ENCODE measurements around the gene TMEM108. TPM values are rescaled to one million over a fixed set of nuclear protein-coding genes. Genes with fewer than 3 reads are reported as not detected.

Gene TMEM108
- polyA plus RNA-seq, 1 donor (not counting 4 experiments of a cell fraction or from before 2014, with no cell fraction given) = not detected

DNA sequence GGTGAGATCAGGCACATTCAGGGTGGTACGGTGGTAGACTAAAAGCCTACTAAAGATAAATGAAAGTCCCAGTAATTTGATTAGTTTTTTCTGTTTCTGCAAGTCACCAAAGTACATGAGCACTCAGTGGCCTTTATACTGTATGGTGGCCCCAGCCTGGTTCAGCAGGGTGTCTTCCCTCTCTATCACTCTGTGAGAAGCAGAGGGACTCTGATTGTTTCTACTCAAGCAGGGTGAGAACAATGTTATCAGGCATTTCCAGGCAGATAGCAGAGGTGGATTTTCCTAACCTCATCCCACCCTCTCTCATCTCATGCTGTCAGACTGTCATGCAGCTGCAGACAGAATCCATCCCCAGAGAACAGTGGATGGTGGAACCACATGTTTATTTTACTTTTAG lies 290.2 kb downstream of the TMEM108 start:
- Histone ChIP-seq H3K9ac (ENCODE audit: control insufficient read depth, extremely low read depth, insufficient read depth, low read length) (no peak overlapping the region), H2AFZ (ENCODE audit: control insufficient read depth, low read length) (no peak overlapping the region), H3K4me3 (ENCODE audit: control insufficient read depth in 2 of 3, extremely low read depth in 1 of 3, insufficient read depth in 2 of 3, low read depth in 1 of 3, low read length in 3 of 3) (no peak overlapping the region), H3K4me2 (ENCODE audit: control insufficient read depth, extremely low read depth, insufficient read depth, low read depth, low read length) (no peak overlapping the region), H3K27ac (ENCODE audit: control insufficient read depth, insufficient read depth, low read length) (no peak overlapping the region), H4K20me1 (ENCODE audit: control insufficient read depth, extremely low read depth, insufficient read depth, low read length) (no peaks in the 10 kb centered on the region), H3K4me1 (ENCODE audit: control insufficient read depth, extremely low read depth, insufficient read depth, low read length) (no peaks in the 10 kb centered on the region), H3K27me3 (ENCODE audit: control insufficient read depth, extremely low read depth, insufficient read depth, low read length) (peaks cover 4% of the 10 kb centered on the region), H3K79me2 (ENCODE audit: control insufficient read depth, insufficient read depth, low read length) (no peaks in the 10 kb centered on the region), H3K9me3 (ENCODE audit: control insufficient read depth, low read depth, low read length) (no peaks in the 10 kb centered on the region), H3K36me3 (ENCODE audit: control insufficient read depth in 2 of 2, extremely low read depth in 1 of 2, insufficient read depth in 2 of 2, low read length in 2 of 2) (no peaks in the 10 kb centered on the region), H3K9me1 (ENCODE audit: control insufficient read depth, extremely low read depth, insufficient read depth, low read length) (no peaks in the 10 kb centered on the region)
- dilution Hi-C loops (cut with MboI; ENCODE audit: extremely low pct_ligation_motif_present, low sequenced_read_pairs) = no loop called here
- DNase-seq (ENCODE audit: low read depth, low spot score) = no peak
- no peak for TF ChIP-seq EZH2 (IDR thresholded peaks at IDR 0.05; ENCODE audit: low read length)
- TF ChIP-seq, protein P1, sequence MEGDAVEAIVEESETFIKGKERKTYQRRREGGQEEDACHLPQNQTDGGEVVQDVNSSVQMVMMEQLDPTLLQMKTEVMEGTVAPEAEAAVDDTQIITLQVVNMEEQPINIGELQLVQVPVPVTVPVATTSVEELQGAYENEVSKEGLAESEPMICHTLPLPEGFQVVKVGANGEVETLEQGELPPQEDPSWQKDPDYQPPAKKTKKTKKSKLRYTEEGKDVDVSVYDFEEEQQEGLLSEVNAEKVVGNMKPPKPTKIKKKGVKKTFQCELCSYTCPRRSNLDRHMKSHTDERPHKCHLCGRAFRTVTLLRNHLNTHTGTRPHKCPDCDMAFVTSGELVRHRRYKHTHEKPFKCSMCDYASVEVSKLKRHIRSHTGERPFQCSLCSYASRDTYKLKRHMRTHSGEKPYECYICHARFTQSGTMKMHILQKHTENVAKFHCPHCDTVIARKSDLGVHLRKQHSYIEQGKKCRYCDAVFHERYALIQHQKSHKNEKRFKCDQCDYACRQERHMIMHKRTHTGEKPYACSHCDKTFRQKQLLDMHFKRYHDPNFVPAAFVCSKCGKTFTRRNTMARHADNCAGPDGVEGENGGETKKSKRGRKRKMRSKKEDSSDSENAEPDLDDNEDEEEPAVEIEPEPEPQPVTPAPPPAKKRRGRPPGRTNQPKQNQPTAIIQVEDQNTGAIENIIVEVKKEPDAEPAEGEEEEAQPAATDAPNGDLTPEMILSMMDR (optimal IDR thresholded peaks at IDR 0.05 in 1 of 3, IDR thresholded peaks at IDR 0.05 in 1 of 3, conservative IDR thresholded peaks at IDR 0.05 in 1 of 3; ENCODE audit: extremely low read depth in 1 of 3, insufficient read depth in 2 of 3, low read length in 3 of 3) = no peak
- no peak for FAIRE-seq

DNA sequence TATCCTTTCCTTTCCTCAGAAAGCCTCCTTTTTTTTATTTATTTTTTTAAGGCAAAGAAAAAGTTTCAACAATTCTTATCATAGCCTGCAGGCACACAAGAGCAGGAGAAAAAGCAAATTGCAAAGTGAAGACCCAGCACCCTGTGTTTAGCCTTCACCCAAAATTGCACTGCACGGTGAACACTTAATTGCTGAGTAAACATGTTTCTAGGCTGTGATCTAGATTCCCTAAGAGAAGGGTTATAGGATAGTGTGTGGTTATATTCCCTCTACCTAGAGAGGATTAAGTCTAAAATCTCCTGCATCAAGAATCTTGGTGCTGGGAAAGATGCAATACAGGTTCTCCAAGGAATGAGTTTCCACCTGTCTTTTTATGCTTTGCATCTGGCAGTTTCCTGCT lies 291.4 kb downstream of the TMEM108 start:
- Histone ChIP-seq H3K4me3 (ENCODE audit: control insufficient read depth in 2 of 3, extremely low read depth in 1 of 3, insufficient read depth in 2 of 3, low read depth in 1 of 3, low read length in 3 of 3) (no peak overlapping the region), H3K27me3 (ENCODE audit: control insufficient read depth, extremely low read depth, insufficient read depth, low read length) (peaks cover 4% of the 10 kb centered on the region), H3K27ac (ENCODE audit: control insufficient read depth, insufficient read depth, low read length) (no peak overlapping the region), H2AFZ (ENCODE audit: control insufficient read depth, low read length) (no peak overlapping the region), H4K20me1 (ENCODE audit: control insufficient read depth, extremely low read depth, insufficient read depth, low read length) (no peaks in the 10 kb centered on the region), H3K79me2 (ENCODE audit: control insufficient read depth, insufficient read depth, low read length) (no peaks in the 10 kb centered on the region), H3K4me1 (ENCODE audit: control insufficient read depth, extremely low read depth, insufficient read depth, low read length) (no peaks in the 10 kb centered on the region), H3K9me3 (ENCODE audit: control insufficient read depth, low read depth, low read length) (no peaks in the 10 kb centered on the region), H3K36me3 (ENCODE audit: control insufficient read depth in 2 of 2, extremely low read depth in 1 of 2, insufficient read depth in 2 of 2, low read length in 2 of 2) (no peaks in the 10 kb centered on the region), H3K9ac (ENCODE audit: control insufficient read depth, extremely low read depth, insufficient read depth, low read length) (no peak overlapping the region), H3K9me1 (ENCODE audit: control insufficient read depth, extremely low read depth, insufficient read depth, low read length) (no peaks in the 10 kb centered on the region), H3K4me2 (ENCODE audit: control insufficient read depth, extremely low read depth, insufficient read depth, low read depth, low read length) (no peak overlapping the region)
- no peak for DNase-seq (ENCODE audit: low read depth, low spot score)
- TF ChIP-seq EZH2 (IDR thresholded peaks at IDR 0.05; ENCODE audit: low read length) = no peak
- dilution Hi-C loops (cut with MboI; ENCODE audit: extremely low pct_ligation_motif_present, low sequenced_read_pairs) = no loop called here
- FAIRE-seq = no peak

DNA sequence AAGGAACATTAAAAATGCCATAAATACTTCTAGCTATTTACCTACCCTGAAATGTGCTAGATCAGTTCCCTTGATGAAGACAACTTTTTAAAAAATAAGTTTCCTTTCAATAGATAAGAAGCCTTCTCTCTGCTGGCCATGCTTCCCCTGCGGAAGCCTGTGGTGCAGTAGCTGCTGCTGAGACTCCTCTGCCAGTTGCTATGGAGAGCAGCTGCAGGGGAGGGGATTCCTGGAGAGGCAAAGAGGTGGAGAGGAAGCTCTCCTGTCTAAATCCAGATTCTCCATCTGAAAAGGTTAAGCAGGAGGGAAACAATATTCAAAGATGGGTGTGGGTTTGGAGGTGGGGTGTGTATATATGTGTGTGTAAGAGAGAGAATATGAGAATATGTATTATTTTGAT lies 291.9 kb downstream of the TMEM108 start:
- no peak for FAIRE-seq
- Histone ChIP-seq H3K4me2 (ENCODE audit: control insufficient read depth, extremely low read depth, insufficient read depth, low read depth, low read length) (no peak overlapping the region), H3K9me3 (ENCODE audit: control insufficient read depth, low read depth, low read length) (no peaks in the 10 kb centered on the region), H3K4me3 (ENCODE audit: control insufficient read depth in 2 of 3, extremely low read depth in 1 of 3, insufficient read depth in 2 of 3, low read depth in 1 of 3, low read length in 3 of 3) (no peak overlapping the region), H3K36me3 (ENCODE audit: control insufficient read depth in 2 of 2, extremely low read depth in 1 of 2, insufficient read depth in 2 of 2, low read length in 2 of 2) (no peaks in the 10 kb centered on the region), H4K20me1 (ENCODE audit: control insufficient read depth, extremely low read depth, insufficient read depth, low read length) (no peaks in the 10 kb centered on the region), H3K9me1 (ENCODE audit: control insufficient read depth, extremely low read depth, insufficient read depth, low read length) (no peaks in the 10 kb centered on the region), H3K9ac (ENCODE audit: control insufficient read depth, extremely low read depth, insufficient read depth, low read length) (no peak overlapping the region), H3K79me2 (ENCODE audit: control insufficient read depth, insufficient read depth, low read length) (no peaks in the 10 kb centered on the region), H3K27me3 (ENCODE audit: control insufficient read depth, extremely low read depth, insufficient read depth, low read length) (peaks cover 4% of the 10 kb centered on the region), H2AFZ (ENCODE audit: control insufficient read depth, low read length) (no peak overlapping the region), H3K27ac (ENCODE audit: control insufficient read depth, insufficient read depth, low read length) (no peak overlapping the region), H3K4me1 (ENCODE audit: control insufficient read depth, extremely low read depth, insufficient read depth, low read length) (no peaks in the 10 kb centered on the region)
- TF ChIP-seq, protein P1 (optimal IDR thresholded peaks at IDR 0.05 in 1 of 3, IDR thresholded peaks at IDR 0.05 in 1 of 3, conservative IDR thresholded peaks at IDR 0.05 in 1 of 3; ENCODE audit: extremely low read depth in 1 of 3, insufficient read depth in 2 of 3, low read length in 3 of 3) = no peak
- TF ChIP-seq EZH2 (IDR thresholded peaks at IDR 0.05; ENCODE audit: low read length) = no peak
- dilution Hi-C loops (cut with MboI; ENCODE audit: extremely low pct_ligation_motif_present, low sequenced_read_pairs) = no loop called here
- DNase-seq (ENCODE audit: low read depth, low spot score) = no peak

Measured in keratinocyte (primary cell).